PC-9 (cell line): ENCODE data around the gene RNH1. TPM values are rescaled to one million over a fixed set of nuclear protein-coding genes. Genes with fewer than 3 reads are reported as not detected.

Experiments used
- BruUV-seq: library from RNA; stranded (reverse); fragments of 400-500 nt; replicated peaks from 2 replicates; lab custom pipeline; 2021; lab: Mats Ljungman, UMichigan
- CTCF ChIA-PET: fragments of 300-600 bp; sonication (Branson Sonifier 250); formaldehyde crosslinking; loops from one replicate; lab custom pipeline; 2022; ENCODE audit warnings: antibody characterized with exemption; lab: Charles Lee
- POLR2A ChIA-PET: fragments of 300-600 bp; sonication (Branson Sonifier 250); formaldehyde crosslinking; loops from one replicate; lab custom pipeline; 2022; ENCODE audit warnings: antibody characterized with exemption; ENCODE audit not compliant: unreplicated experiment; lab: Charles Lee
- DNase-seq, 2 experiments: peaks; one replicate each; pipeline versions ENCODE4 v3.0.0 to v3.0.0-alpha.2; 2015 to 2022; ENCODE audit warnings: mixed read lengths in 1 of 2
- H2AFZ ChIP-seq: fragments of 200-600 bp; sonication (generic); 2 replicates; pipeline ENCODE4 v1.8.1; 2017; ENCODE audit warnings: antibody characterized with exemption
- H3F3A ChIP-seq: fragments of 200-600 bp; sonication (generic); 2 replicates; pipeline ENCODE4 v1.8.1; 2017; ENCODE audit warnings: antibody characterized with exemption, mild to moderate bottlenecking, low read depth; ENCODE audit not compliant: insufficient read depth
- H3K27ac ChIP-seq: fragments of 200-600 bp; sonication (generic); 2 replicates; pipeline ENCODE4 v1.6.1; 2016; ENCODE audit warnings: mixed run types
- H3K27me3 ChIP-seq: fragments of 200-600 bp; sonication (generic); 2 replicates; pipeline ENCODE4 v1.6.1; 2016; ENCODE audit warnings: low read depth, mixed run types; ENCODE audit not compliant: insufficient read depth
- H3K36me3 ChIP-seq: fragments of 200-600 bp; sonication (generic); 2 replicates; pipeline ENCODE4 v1.6.1; 2016; ENCODE audit warnings: low read depth, mixed run types
- H3K4me1 ChIP-seq: fragments of 200-600 bp; sonication (generic); replicated peaks from 2 replicates; pipeline ENCODE4 v1.6.1; 2016; ENCODE audit warnings: mixed run types; ENCODE audit not compliant: insufficient read depth
- H3K4me2 ChIP-seq: fragments of 200-600 bp; sonication (generic); 2 replicates; pipeline ENCODE4 v1.6.1; 2017; ENCODE audit warnings: mixed run types
- H3K4me3 ChIP-seq: fragments of 200-600 bp; sonication (generic); 2 replicates; pipeline ENCODE4 v1.6.1; 2016; ENCODE audit warnings: mixed run types
- H3K79me2 ChIP-seq: fragments of 200-600 bp; sonication (generic); 2 replicates; pipeline ENCODE4 v1.6.1; 2017; ENCODE audit warnings: low read depth, mixed run types
- H3K9me2 ChIP-seq: fragments of 200-600 bp; sonication (generic); 2 replicates; pipeline ENCODE4 v1.8.1; 2017; ENCODE audit warnings: mild to moderate bottlenecking; ENCODE audit not compliant: insufficient read depth
- H3K9me3 ChIP-seq: fragments of 200-600 bp; sonication (generic); 2 replicates; pipeline ENCODE4 v1.8.1; 2016; ENCODE audit warnings: low read depth; ENCODE audit not compliant: insufficient read depth
- H4K20me1 ChIP-seq: fragments of 200-600 bp; sonication (generic); 2 replicates; pipeline ENCODE4 v1.8.1; 2017; ENCODE audit not compliant: insufficient read depth
- CTCF ChIP-seq: fragments of 200-600 bp; sonication (generic); conservative IDR thresholded peaks from 2 replicates; pipeline ENCODE4 v1.6.1; 2017; ENCODE audit warnings: mixed run types, antibody characterized with exemption, mild to moderate bottlenecking, moderate library complexity
- EZH2 ChIP-seq: fragments of 200-600 bp; sonication (generic); IDR thresholded peaks from 2 replicates; pipeline ENCODE4 v1.8.0; 2017; ENCODE audit warnings: antibody characterized with exemption, low read depth
- intact Hi-C: fragments of 100-400 bp; cut with micrococcal nuclease; formaldehyde crosslinking; loops from one replicate; pipeline ENCODE4 v1.10.0; 2022; ENCODE audit not compliant: unreplicated experiment
- total RNA-seq: library from RNA; stranded (reverse); gene quantifications from 2 replicates; pipeline ENCODE4 v1.2.3, GENCODE V29; 2021

RNH1 gene
- total RNA-seq, 1 experiment from 2014 or later: 87.8 TPM

- POLR2A ChIA-PET: no interaction called here
- intact Hi-C loops: no loop called here
- no TSS peak for BruUV-seq
These were observed 48.3 kb upstream of the RNH1 start for GRCh38 chr11:555227-555779.

GRCh38 chr11:554428-555226, 47.6 kb upstream of the RNH1 start:
- peak in 1 of 2 experiments; percentile 54 for DNase-seq
- BruUV-seq: no TSS peak
- H3K4me1 ChIP-seq: no peaks in the 10 kb centered on the region

More at GRCh38 chr11:555227-555779, 48.3 kb upstream of the RNH1 start:
- H2AFZ ChIP-seq: no peak overlapping the region
- DNase-seq: no peak
- no peaks in the 10 kb centered on the region for H4K20me1 ChIP-seq
- H3K9me2 ChIP-seq: no peaks in the 10 kb centered on the region
- H3K4me1 ChIP-seq: no peaks in the 10 kb centered on the region
- CTCF ChIA-PET: interaction anchor here (1.2 kb wide), 1 partner anchor 171 kb away, joined by 3 read pairs; no protein-coding TSS in a partner anchor
- no peak overlapping the region for H3K4me2 ChIP-seq
- H3K27me3 ChIP-seq: no peaks in the 10 kb centered on the region
- no peaks in the 10 kb centered on the region for H3K9me3 ChIP-seq
- peaks cover 11% of the 10 kb centered on the region; the same call in 1 of the 2 replicates for H3F3A ChIP-seq
- H3K4me3 ChIP-seq: no peak overlapping the region
- H3K79me2 ChIP-seq: no peaks in the 10 kb centered on the region
- TF ChIP-seq CTCF: no peak
- TF ChIP-seq EZH2: no peak
- H3K27ac ChIP-seq: no peak overlapping the region
- no peaks in the 10 kb centered on the region for H3K36me3 ChIP-seq

More at GRCh38 chr11:554428-555226, 47.6 kb upstream of the RNH1 start:
- no peak overlapping the region for H2AFZ ChIP-seq
- no peaks in the 10 kb centered on the region for H3K36me3 ChIP-seq
- intact Hi-C loops: no loop called here
- peak overlapping the region; percentile 64 for H3K4me2 ChIP-seq
- peaks cover 8% of the 10 kb centered on the region; the same call in 1 of the 2 replicates for H3F3A ChIP-seq
- H3K79me2 ChIP-seq: no peaks in the 10 kb centered on the region
- no peak overlapping the region for H3K27ac ChIP-seq
- CTCF ChIA-PET: interaction anchor here (1.2 kb wide), 1 partner anchor 172 kb away, joined by 3 read pairs; no protein-coding TSS in a partner anchor
- H3K4me3 ChIP-seq: no peak overlapping the region
- no peaks in the 10 kb centered on the region for H3K9me3 ChIP-seq
- TF ChIP-seq CTCF (peak; percentile 48; the same call in 1 of the 2 replicates), EZH2 (no peak)
- H3K9me2 ChIP-seq: no peaks in the 10 kb centered on the region
- POLR2A ChIA-PET: interaction anchor here (0.5 kb wide), 1 partner anchor 272 kb away, joined by 10 read pairs; no protein-coding TSS in a partner anchor
- H3K27me3 ChIP-seq: no peaks in the 10 kb centered on the region
- no peaks in the 10 kb centered on the region for H4K20me1 ChIP-seq
